GM21576 (cell line): ENCODE results near the gene GALNT1.

Experiments
- ATAC-seq: cut with Tn5 transposase; IDR thresholded peaks from one replicate; pipeline ENCODE4 v1.9.1; 2021; ENCODE audit warnings: mild to moderate bottlenecking, moderate library complexity; ENCODE audit not compliant: unreplicated experiment

GALNT1 gene

GRCh38 chr18:35711227-35711626, 129.7 kb downstream of the GALNT1 start:
- ATAC-seq = no peak

- ATAC-seq = no peak
Observed at GRCh38 chr18:35713545-35713944, 132.0 kb downstream of the GALNT1 start.

GRCh38 chr18:35714539-35714938, 133.0 kb downstream of the GALNT1 start:
- no peak for ATAC-seq

GRCh38 chr18:35715139-35715538, 133.6 kb downstream of the GALNT1 start:
- no peak for ATAC-seq

GRCh38 chr18:35716169-35716831, 134.8 kb downstream of the GALNT1 start:
- ATAC-seq = no peak

GRCh38 chr18:35717182-35717581, 135.6 kb downstream of the GALNT1 start:
- ATAC-seq = no peak

- ATAC-seq = no peak
Observed at GRCh38 chr18:35721431-35722081, 140.0 kb downstream of the GALNT1 start.

GRCh38 chr18:35728676-35729075, 147.1 kb downstream of the GALNT1 start:
- no peak for ATAC-seq

- no peak for ATAC-seq
Observed at GRCh38 chr18:35729991-35730668, 148.6 kb downstream of the GALNT1 start.

GRCh38 chr18:35730691-35731370, 149.3 kb downstream of the GALNT1 start:
- ATAC-seq = no peak

GRCh38 chr18:35731701-35732100, 150.2 kb downstream of the GALNT1 start:
- no peak for ATAC-seq

GRCh38 chr18:35732162-35732561, 150.6 kb downstream of the GALNT1 start:
- no peak for ATAC-seq

GRCh38 chr18:35732636-35733035, 151.1 kb downstream of the GALNT1 start:
- no peak for ATAC-seq

GRCh38 chr18:35733408-35733807, 151.9 kb downstream of the GALNT1 start:
- no peak for ATAC-seq

GRCh38 chr18:35736696-35737095, 155.2 kb downstream of the GALNT1 start:
- no peak for ATAC-seq

GRCh38 chr18:35739778-35740177, 158.2 kb downstream of the GALNT1 start:
- no peak for ATAC-seq

- ATAC-seq = no peak
Observed at GRCh38 chr18:35740656-35741055, 159.1 kb downstream of the GALNT1 start.

- no peak for ATAC-seq
Observed at GRCh38 chr18:35743916-35744315, 162.4 kb downstream of the GALNT1 start.

GRCh38 chr18:35745814-35746213, 164.3 kb downstream of the GALNT1 start:
- no peak for ATAC-seq

- no peak for ATAC-seq
Observed at GRCh38 chr18:35746826-35747339, 165.3 kb downstream of the GALNT1 start.

- no peak for ATAC-seq
Observed at GRCh38 chr18:35747894-35748472, 166.4 kb downstream of the GALNT1 start.
